GM12878 (cell line): ENCODE results near the gene RIPPLY3.

ENCODE experiments used
- CTCF ChIP-seq, 3 experiments: IDR thresholded peaks in 2 of 3; conservative IDR thresholded peaks in 1 of 3; 2 replicates each; pipeline ENCODE4 v1.5.1; 2011; ENCODE audit warnings: low read depth in 3 of 3, low read length in 3 of 3, mild to moderate bottlenecking in 3 of 3, control low read depth in 2 of 3, moderate library complexity in 2 of 3, inconsistent platforms in 1 of 3, mixed read lengths in 1 of 3; ENCODE audit not compliant: control insufficient read depth in 2 of 3, insufficient read depth in 1 of 3; ENCODE audit errors: extremely low read depth in 1 of 3
- EZH2 ChIP-seq: IDR thresholded peaks from 2 replicates; pipeline ENCODE4 v1.6.1; 2012; ENCODE audit warnings: low read depth, mild to moderate bottlenecking, control low read depth, inconsistent platforms, low read length, borderline replicate concordance; ENCODE audit not compliant: control insufficient read depth
- POLR2A ChIP-seq: IDR thresholded peaks from 2 replicates; pipeline ENCODE4 v1.6.1; 2011; ENCODE audit warnings: low read depth, mild to moderate bottlenecking, low read length
- ZNF274 ChIP-seq: IDR thresholded peaks from one replicate; pipeline ENCODE4 v1.8.0; 2011; ENCODE audit not compliant: insufficient read length, insufficient read depth

GRCh38 chr21:37062593-37062935 lies 56.1 kb downstream of the RIPPLY3 start:
- TF ChIP-seq ZNF274 (no peak), POLR2A (no peak), CTCF (IDR thresholded peaks at IDR 0.05 in 2 of 3, conservative IDR thresholded peaks at IDR 0.05 in 1 of 3; ENCODE audit: control insufficient read depth in 2 of 3, extremely low read depth in 1 of 3, insufficient read depth in 1 of 3, low read depth in 3 of 3, low read length in 3 of 3) (no peak), EZH2 (no peak)
